ENCODE data around the gene CDKN1A. TPM values are rescaled to one million over a fixed set of nuclear protein-coding genes. Genes with fewer than 3 reads are reported as not detected.

Gene CDKN1A
- total and polyA plus RNA-seq, 9 of the 15 experiments (the other 6 are each of a cell fraction or from before 2014, with no cell fraction given) = 0.25 to 8.1 (median 5.1) TPM

DNA sequence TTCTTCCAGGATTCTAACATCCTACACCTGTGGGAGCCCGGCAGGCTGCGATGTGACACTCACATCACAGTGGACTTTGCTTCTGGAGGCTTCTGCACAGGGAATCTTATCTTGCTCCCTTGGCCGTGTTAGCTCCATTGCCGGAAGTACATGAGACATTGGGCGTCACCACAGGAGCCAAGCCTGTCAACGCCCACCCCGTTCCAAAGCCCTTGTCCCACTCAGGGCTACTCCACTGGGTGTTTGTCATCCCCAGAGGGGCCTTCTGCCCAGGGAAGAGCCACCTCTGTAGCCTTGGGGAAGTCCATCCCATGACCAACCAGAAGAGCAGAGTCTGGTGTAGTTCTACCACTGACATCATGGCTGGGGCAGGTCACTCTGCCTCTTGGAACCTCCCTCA lies 20.8 kb downstream of the CDKN1A start (continued):
- TF ChIP-seq, protein P1, sequence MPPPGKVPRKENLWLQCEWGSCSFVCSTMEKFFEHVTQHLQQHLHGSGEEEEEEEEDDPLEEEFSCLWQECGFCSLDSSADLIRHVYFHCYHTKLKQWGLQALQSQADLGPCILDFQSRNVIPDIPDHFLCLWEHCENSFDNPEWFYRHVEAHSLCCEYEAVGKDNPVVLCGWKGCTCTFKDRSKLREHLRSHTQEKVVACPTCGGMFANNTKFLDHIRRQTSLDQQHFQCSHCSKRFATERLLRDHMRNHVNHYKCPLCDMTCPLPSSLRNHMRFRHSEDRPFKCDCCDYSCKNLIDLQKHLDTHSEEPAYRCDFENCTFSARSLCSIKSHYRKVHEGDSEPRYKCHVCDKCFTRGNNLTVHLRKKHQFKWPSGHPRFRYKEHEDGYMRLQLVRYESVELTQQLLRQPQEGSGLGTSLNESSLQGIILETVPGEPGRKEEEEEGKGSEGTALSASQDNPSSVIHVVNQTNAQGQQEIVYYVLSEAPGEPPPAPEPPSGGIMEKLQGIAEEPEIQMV (tag; conservative IDR thresholded peaks at IDR 0.05; ENCODE audit: low read depth) = no peak
- TF ChIP-seq SMAD4 (CRISPR knock-in tag; conservative IDR thresholded peaks at IDR 0.05) (peak; percentile 83), HDAC2 (IDR thresholded peaks at IDR 0.05) (0 out of 2 replicates have a peak, but pooled peaks have one; percentile 17), PHB2 (IDR thresholded peaks at IDR 0.05; ENCODE audit: low read depth) (no peak), NR2C2 (CRISPR knock-in tag; IDR thresholded peaks at IDR 0.05) (no peak), NR2C2 (tag; IDR thresholded peaks at IDR 0.05) (no peak), KLF16 (IDR thresholded peaks at IDR 0.05) (no peak), ZNF511 (CRISPR knock-in tag; IDR thresholded peaks at IDR 0.05) (no peak), GABPA (tag; conservative IDR thresholded peaks at IDR 0.05; ENCODE audit: low read depth) (peak; percentile 40; the same call in 1 of the 2 replicates), PTTG1 (tag; IDR thresholded peaks at IDR 0.05; ENCODE audit: low read depth) (no peak), MAFK (IDR thresholded peaks at IDR 0.05; ENCODE audit: low read length) (no peak), ZNF277 (CRISPR knock-in tag; IDR thresholded peaks at IDR 0.05; ENCODE audit: borderline replicate concordance) (no peak), SRSF1 (IDR thresholded peaks at IDR 0.05; ENCODE audit: low read depth, low read length) (no peak), HSF4 (CRISPR knock-in tag; IDR thresholded peaks at IDR 0.05; ENCODE audit: borderline replicate concordance) (no peak), FOXK2 (conservative IDR thresholded peaks at IDR 0.05 in 1 of 2, IDR thresholded peaks at IDR 0.05 in 1 of 2; ENCODE audit: low read depth in 2 of 2) (no peak), ETV5 (CRISPR knock-in tag; IDR thresholded peaks at IDR 0.05; ENCODE audit: low read depth) (peak; percentile 72), ZNF23 (CRISPR knock-in tag; IDR thresholded peaks at IDR 0.05) (no peak), TBP (optimal IDR thresholded peaks at IDR 0.05; ENCODE audit: low read depth, low read length) (no peak), RBM25 (IDR thresholded peaks at IDR 0.05; ENCODE audit: low read depth, low read length, severe bottlenecking) (peak; percentile 49), STAG1 (CRISPR knock-in tag; IDR thresholded peaks at IDR 0.05; ENCODE audit: borderline replicate concordance) (no peak), FOSL1 (tag; conservative IDR thresholded peaks at IDR 0.05) (no peak), RBM14 (IDR thresholded peaks at IDR 0.05; ENCODE audit: borderline replicate concordance, insufficient read depth, low read depth, low read length) (no peak)
- TF ChIP-seq, protein P2, sequence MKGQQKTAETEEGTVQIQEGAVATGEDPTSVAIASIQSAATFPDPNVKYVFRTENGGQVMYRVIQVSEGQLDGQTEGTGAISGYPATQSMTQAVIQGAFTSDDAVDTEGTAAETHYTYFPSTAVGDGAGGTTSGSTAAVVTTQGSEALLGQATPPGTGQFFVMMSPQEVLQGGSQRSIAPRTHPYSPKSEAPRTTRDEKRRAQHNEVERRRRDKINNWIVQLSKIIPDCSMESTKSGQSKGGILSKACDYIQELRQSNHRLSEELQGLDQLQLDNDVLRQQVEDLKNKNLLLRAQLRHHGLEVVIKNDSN (CRISPR knock-in tag; IDR thresholded peaks at IDR 0.05) = 0 out of 2 replicates have a peak, but pooled peaks have one; percentile 2
- TF ChIP-seq, protein P3, sequence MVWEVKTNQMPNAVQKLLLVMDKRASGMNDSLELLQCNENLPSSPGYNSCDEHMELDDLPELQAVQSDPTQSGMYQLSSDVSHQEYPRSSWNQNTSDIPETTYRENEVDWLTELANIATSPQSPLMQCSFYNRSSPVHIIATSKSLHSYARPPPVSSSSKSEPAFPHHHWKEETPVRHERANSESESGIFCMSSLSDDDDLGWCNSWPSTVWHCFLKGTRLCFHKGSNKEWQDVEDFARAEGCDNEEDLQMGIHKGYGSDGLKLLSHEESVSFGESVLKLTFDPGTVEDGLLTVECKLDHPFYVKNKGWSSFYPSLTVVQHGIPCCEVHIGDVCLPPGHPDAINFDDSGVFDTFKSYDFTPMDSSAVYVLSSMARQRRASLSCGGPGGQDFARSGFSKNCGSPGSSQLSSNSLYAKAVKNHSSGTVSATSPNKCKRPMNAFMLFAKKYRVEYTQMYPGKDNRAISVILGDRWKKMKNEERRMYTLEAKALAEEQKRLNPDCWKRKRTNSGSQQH (CRISPR knock-in tag; IDR thresholded peaks at IDR 0.05) = no peak

Data from K562 (cell line).